Mucosa of descending colon (tissue), 3 donors: Measurements from ENCODE around the gene APOC4. TPM values are rescaled to one million over a fixed set of nuclear protein-coding genes. Genes with fewer than 3 reads are reported as not detected.
A peak's percentile ranks its signal among the peaks of the same experiment; 100 is the strongest.

ENCODE experiments used
- ATAC-seq: fragments of 200-7000 bp; cut with Tn5 transposase; one replicate; pipeline ENCODE4 v1.9.1; 2020; ENCODE audit warnings: mild to moderate bottlenecking, moderate library complexity
- DNase-seq, 3 donors: peaks; one replicate each; pipeline ENCODE4 v3.0.0-alpha.2; 2020
- H3K36me3 ChIP-seq: fragments of 200-600 bp; one replicate; pipeline ENCODE4 v1.8.0; 2021; ENCODE audit warnings: low read depth, mild to moderate bottlenecking
- H3K4me1 ChIP-seq: fragments of 200-600 bp; one replicate; pipeline ENCODE4 v1.8.0; 2021; ENCODE audit warnings: low read depth, mild to moderate bottlenecking
- H3K4me3 ChIP-seq: fragments of 200-600 bp; one replicate; pipeline ENCODE4 v1.8.0; 2021; ENCODE audit warnings: mild to moderate bottlenecking
- H3K9me3 ChIP-seq: fragments of 200-600 bp; one replicate; pipeline ENCODE4 v1.8.0; 2021; ENCODE audit warnings: mild to moderate bottlenecking
- CTCF ChIP-seq: fragments of 200-600 bp; IDR thresholded peaks from one replicate; pipeline ENCODE4 v1.8.0; 2022; ENCODE audit warnings: antibody characterized with exemption, mild to moderate bottlenecking
- intact Hi-C, 2 donors: fragments of 100-400 bp; cut with DNase I in 1 of 2; cut with micrococcal nuclease in 1 of 2; formaldehyde crosslinking; loops; one replicate each; pipeline versions ENCODE4 v1.11.0 to v1.11.1; 2022; cut with DNase I, micrococcal nuclease
- total RNA-seq, 3 donors: library from RNA; stranded (reverse); fragmentation: NEBNext Ultra II Directional in 2 of 3; extraction: Animal tissue kit (Norgen Biotek cat#: 25700) in 2 of 3; gene quantifications; one replicate each; pipeline versions ENCODE4 v1.2.1 to v1.2.4, GENCODE V29; 2021 to 2023
- donor health status: DM: no; HTN: no; CAD: no; lungs with moderate emphysema.
- donor health status: DM: no; HTN: no; CAD: no.
- donor health status: DM: no; HTN: yes; CAD: no.

Gene APOC4
- total RNA-seq, 3 donors from 2014 or later = not detected

DNA sequence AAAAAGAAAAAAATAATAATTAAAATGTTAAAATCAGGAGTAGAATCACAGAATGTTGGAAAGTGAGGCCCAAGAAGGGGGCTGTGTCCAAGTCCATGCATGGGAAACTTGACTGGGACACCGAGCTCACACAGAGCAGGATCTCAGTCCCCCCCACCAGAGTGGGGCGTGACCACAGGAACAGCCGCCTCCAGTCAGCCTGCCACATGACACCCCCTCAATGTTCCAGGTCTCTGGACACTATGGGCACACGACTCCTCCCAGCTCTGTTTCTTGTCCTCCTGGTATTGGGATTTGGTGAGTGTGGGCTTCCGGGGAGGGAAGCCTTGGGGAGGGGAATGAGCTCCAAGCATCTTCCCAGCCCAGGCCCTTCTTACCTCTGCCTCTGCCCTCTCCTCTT lies 6.2 kb downstream of the APOC4 start:
- Histone ChIP-seq H3K36me3 (no peaks in the 10 kb centered on the region), H3K4me1 (peaks cover 4% of the 10 kb centered on the region), H3K9me3 (no peaks in the 10 kb centered on the region), H3K4me3 (no peak overlapping the region)
- TF ChIP-seq CTCF = no peak
- DNase-seq (no peak), ATAC-seq (no peak)
- intact Hi-C loops = no loop called here

DNA sequence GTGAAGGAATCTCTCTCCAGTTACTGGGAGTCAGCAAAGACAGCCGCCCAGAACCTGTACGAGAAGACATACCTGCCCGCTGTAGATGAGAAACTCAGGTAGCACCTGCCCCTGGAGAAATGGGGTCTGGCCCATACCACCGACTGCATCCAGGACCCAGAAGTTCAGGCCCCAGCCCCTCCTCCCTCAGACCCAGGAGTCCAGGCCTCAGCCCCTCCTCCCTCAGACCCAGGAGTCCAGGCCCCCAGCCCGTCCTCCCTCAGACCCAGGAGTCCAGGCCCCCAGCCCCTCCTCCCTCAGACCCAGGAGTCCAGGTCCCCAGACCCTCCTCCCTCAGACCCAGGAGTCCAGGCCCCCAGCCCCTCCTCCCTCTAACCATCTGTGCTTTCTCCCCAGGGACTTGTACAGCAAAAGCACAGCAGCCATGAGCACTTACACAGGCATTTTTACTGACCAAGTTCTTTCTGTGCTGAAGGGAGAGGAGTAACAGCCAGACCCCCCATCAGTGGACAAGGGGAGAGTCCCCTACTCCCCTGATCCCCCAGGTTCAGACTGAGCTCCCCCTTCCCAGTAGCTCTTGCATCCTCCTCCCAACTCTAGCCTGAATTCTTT lies 6.8 kb downstream of the APOC4 start:
- Histone ChIP-seq H3K4me3 (no peak overlapping the region), H3K9me3 (no peaks in the 10 kb centered on the region), H3K4me1 (peaks cover 8% of the 10 kb centered on the region), H3K36me3 (no peaks in the 10 kb centered on the region)
- intact Hi-C loops = no loop called here
- no peak for DNase-seq
- no peak for TF ChIP-seq CTCF
- ATAC-seq = no peak

DNA sequence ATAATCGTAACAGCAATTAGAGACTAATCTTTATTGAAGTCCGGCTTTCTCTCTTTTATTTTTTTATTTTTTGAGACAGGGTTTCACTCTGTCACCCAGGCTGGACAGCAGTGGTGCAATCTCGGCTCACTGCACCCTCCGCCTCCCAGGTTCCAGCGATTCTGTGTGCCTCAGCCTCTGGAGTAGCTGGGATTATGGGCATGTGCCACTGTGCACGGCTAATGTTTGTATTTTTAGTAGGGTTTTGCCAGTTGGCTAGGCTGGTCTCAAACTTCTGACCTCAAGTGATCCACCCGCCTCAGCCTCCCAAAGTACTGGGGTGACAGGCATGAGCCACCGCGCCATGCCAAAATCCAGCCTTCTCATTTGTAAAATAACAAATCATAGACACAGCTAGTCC lies 7.5 kb downstream of the APOC4 start:
- intact Hi-C loops = no loop called here
- H3K4me1 ChIP-seq = peaks cover 13% of the 10 kb centered on the region
- no peak for ATAC-seq
- no peak for DNase-seq
- H3K9me3 ChIP-seq = no peaks in the 10 kb centered on the region
- H3K36me3 ChIP-seq = no peaks in the 10 kb centered on the region
- no peak for TF ChIP-seq CTCF
- H3K4me3 ChIP-seq = no peak overlapping the region

- H3K4me3 ChIP-seq = no peak overlapping the region
- H3K9me3 ChIP-seq = no peaks in the 10 kb centered on the region
- peak in 1 of 3 donors; percentile 87 for DNase-seq
- H3K4me1 ChIP-seq = peaks cover 19% of the 10 kb centered on the region
- ATAC-seq = no peak
- TF ChIP-seq CTCF = peak; percentile 73
- no peaks in the 10 kb centered on the region for H3K36me3 ChIP-seq
- intact Hi-C loops = loop anchor here in 1 of 2 donors (5.0 kb wide), 1 partner anchor 44 kb away; the partner anchor contains the start of gene APOE
Observed at GRCh38 chr19:44951179-44952159, 9.4 kb downstream of the APOC4 start.

- ATAC-seq (peak; percentile 4), DNase-seq (peak in 1 of 3 donors; percentile 33)
- Histone ChIP-seq H3K4me3 (peak overlapping the region; percentile 100), H3K4me1 (peaks cover 30% of the 10 kb centered on the region), H3K36me3 (no peaks in the 10 kb centered on the region), H3K9me3 (no peaks in the 10 kb centered on the region)
- intact Hi-C loops = loop anchor here in 1 of 2 donors (5.0 kb wide), 1 partner anchor 47 kb away; the partner anchor contains the start of gene APOE
- no peak for TF ChIP-seq CTCF
Observed at GRCh38 chr19:44954278-44954648, 12.2 kb downstream of the APOC4 start.
